COLO668 (cell line): Measurements from ENCODE around the gene TMEM121B.

ENCODE experiments used
- DNase-seq: peaks from one replicate; lab custom pipeline; 2025; ENCODE audit not compliant: unreplicated experiment; lab: John Stamatoyannopoulos, UW

Gene TMEM121B

GRCh38 chr22:17095538-17095937 lies 25.6 kb downstream of the TMEM121B start:
- no peak for DNase-seq

GRCh38 chr22:17093081-17093480 lies 28.1 kb downstream of the TMEM121B start:
- no peak for DNase-seq

- DNase-seq, result no peak
Observed at GRCh38 chr22:17091851-17092250, 29.3 kb downstream of the TMEM121B start.

GRCh38 chr22:17090550-17090949 lies 30.6 kb downstream of the TMEM121B start:
- no peak for DNase-seq

- no peak for DNase-seq
Observed at GRCh38 chr22:17087498-17088131, 33.5 kb downstream of the TMEM121B start.

- no peak for DNase-seq
Observed at GRCh38 chr22:17086788-17087497, 34.2 kb downstream of the TMEM121B start.

GRCh38 chr22:17086296-17086695 lies 34.9 kb downstream of the TMEM121B start:
- no peak for DNase-seq

- peak; percentile 16 for DNase-seq
Observed at GRCh38 chr22:17085277-17086181, 35.6 kb downstream of the TMEM121B start.

- peak; percentile 87 for DNase-seq
Observed at GRCh38 chr22:17084554-17085276, 36.4 kb downstream of the TMEM121B start, which contains the start of gene IL17RA. Gene IL17RA (plus strand): TSS chr22:17085000. CDS start chr22:17085092, 92 bp downstream.

- no peak for DNase-seq
Observed at GRCh38 chr22:17083811-17084441, 37.2 kb downstream of the TMEM121B start.

- DNase-seq, result no peak
Observed at GRCh38 chr22:17083255-17083654, 37.9 kb downstream of the TMEM121B start.

- DNase-seq, result no peak
Observed at GRCh38 chr22:17079572-17079971, 41.6 kb downstream of the TMEM121B start.

- no peak for DNase-seq
Observed at GRCh38 chr22:17077255-17077654, 43.9 kb downstream of the TMEM121B start.

GRCh38 chr22:17074648-17075002 lies 46.5 kb downstream of the TMEM121B start:
- no peak for DNase-seq

GRCh38 chr22:17072877-17073276 lies 48.3 kb downstream of the TMEM121B start:
- no peak for DNase-seq
